ENCODE results near the gene SLC25A5.
A peak's percentile ranks its signal among the peaks of the same experiment; 100 is the strongest.

DNA sequence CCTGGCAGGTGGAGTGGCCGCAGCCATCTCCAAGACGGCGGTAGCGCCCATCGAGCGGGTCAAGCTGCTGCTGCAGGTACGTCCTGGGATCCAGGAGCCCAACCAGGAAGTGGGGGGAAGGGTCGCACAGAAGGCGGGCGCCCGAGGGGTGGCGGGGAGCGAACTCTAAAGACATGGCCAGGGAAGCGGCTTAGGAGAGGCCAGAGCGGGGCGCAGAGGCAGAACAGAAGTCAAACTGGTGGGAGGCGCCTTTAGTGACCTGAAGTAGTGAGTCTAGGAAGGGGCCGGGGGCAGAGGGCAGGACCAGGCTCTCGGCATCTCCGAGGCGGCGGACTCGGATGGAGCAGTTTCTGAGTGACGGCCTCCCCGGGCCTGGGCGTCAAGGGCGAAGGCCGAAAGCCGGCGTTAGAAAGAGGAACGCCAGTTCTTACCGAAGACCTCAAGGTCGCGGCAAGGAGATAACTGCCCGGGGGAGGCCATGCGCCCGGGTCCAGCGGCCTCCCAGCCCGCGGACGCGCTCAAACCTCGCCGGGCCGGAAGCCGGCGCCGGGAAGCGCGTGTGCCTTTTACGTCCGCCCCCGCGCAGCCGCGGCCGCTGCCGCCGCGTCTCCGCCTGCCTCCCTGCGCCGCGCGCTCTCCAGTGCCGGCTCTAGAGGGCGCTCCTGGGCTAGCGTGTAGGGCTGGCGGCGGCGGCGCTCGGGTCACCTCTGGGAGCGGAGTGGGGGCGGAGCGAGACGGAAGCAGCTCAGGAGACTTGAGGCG lies 488 bp downstream of the SLC25A5 start:
- TF ChIP-seq, protein P1, sequence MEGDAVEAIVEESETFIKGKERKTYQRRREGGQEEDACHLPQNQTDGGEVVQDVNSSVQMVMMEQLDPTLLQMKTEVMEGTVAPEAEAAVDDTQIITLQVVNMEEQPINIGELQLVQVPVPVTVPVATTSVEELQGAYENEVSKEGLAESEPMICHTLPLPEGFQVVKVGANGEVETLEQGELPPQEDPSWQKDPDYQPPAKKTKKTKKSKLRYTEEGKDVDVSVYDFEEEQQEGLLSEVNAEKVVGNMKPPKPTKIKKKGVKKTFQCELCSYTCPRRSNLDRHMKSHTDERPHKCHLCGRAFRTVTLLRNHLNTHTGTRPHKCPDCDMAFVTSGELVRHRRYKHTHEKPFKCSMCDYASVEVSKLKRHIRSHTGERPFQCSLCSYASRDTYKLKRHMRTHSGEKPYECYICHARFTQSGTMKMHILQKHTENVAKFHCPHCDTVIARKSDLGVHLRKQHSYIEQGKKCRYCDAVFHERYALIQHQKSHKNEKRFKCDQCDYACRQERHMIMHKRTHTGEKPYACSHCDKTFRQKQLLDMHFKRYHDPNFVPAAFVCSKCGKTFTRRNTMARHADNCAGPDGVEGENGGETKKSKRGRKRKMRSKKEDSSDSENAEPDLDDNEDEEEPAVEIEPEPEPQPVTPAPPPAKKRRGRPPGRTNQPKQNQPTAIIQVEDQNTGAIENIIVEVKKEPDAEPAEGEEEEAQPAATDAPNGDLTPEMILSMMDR (IDR thresholded peaks at IDR 0.05), result peak; percentile 64
- no peak for TF ChIP-seq EZH2 (IDR thresholded peaks at IDR 0.05)
